ENCODE measurements around the gene OR2A1. TPM values are rescaled to one million over a fixed set of nuclear protein-coding genes. Genes with fewer than 3 reads are reported as not detected.
"Not testable (repeated sequence)": the region's sequence is repeated elsewhere in the genome, so short reads cannot be mapped to it uniquely, and the experiment has no call there.

The OR2A1 gene, protein sequence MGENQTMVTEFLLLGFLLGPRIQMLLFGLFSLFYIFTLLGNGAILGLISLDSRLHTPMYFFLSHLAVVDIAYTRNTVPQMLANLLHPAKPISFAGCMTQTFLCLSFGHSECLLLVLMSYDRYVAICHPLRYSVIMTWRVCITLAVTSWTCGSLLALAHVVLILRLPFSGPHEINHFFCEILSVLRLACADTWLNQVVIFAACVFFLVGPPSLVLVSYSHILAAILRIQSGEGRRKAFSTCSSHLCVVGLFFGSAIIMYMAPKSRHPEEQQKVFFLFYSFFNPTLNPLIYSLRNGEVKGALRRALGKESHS
- total RNA-seq, result under 1 TPM in 3 of 6 donors, not detected in 3; 0.10 to 0.46 (median 0.14) TPM

GRCh38 chr7:144311872-144312469 is at the start of gene OR2A1:
Gene OR2A1 (plus strand): TSS chr7:144312419. CDS start chr7:144318125, 5,706 bp downstream.
- ATAC-seq (ENCODE audit: low FRiP score in 2 of 2); H3K9me3 ChIP-seq; H3K36me3 ChIP-seq; H3K4me1 ChIP-seq; DNase-seq; H3K27me3 ChIP-seq; H3K27ac ChIP-seq; H3K4me3 ChIP-seq: not testable (repeated sequence)
- WGBS, 2 donors, result 92% methylated on average over 2 of the region's 2 CpGs; no CpG with 5 or more reads in 1 of the 2 donors

DNA sequence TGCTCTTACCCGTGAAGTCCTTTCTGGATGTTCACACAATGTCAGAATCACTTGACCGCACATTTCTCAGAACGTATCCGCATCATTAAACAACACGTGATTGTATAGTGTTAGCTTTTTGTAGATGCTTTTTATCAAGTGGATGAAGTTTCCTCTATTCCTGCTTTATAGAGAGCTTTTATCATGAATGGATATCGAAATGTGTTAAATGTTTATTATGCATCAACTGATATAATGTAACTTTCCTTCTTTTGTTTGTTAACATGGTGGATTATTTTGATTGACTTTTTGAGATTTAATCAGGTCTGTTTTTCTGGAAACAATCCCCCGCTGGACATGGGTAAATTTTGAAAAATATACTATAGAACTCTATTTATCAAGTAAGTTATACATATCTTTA is 47.5 kb upstream of the OR2A1 start, which contains the start of gene OR2A7:
TSS of gene OR2A7 (minus strand) at position 101 of the 400 bp plus-strand sequence. CDS start 5,164 bp downstream, outside the sequence.
- not testable (repeated sequence) for H3K36me3 ChIP-seq, H3K4me1 ChIP-seq, H3K27ac ChIP-seq, H3K27me3 ChIP-seq, H3K4me3 ChIP-seq, DNase-seq, H3K9me3 ChIP-seq
- 89 to 93% methylated on average over 5 to 7 of the region's 7 CpGs for WGBS, 2 donors
- peak in 1 of 2 donors; percentile 36 for ATAC-seq (ENCODE audit: low FRiP score in 2 of 2)

DNA sequence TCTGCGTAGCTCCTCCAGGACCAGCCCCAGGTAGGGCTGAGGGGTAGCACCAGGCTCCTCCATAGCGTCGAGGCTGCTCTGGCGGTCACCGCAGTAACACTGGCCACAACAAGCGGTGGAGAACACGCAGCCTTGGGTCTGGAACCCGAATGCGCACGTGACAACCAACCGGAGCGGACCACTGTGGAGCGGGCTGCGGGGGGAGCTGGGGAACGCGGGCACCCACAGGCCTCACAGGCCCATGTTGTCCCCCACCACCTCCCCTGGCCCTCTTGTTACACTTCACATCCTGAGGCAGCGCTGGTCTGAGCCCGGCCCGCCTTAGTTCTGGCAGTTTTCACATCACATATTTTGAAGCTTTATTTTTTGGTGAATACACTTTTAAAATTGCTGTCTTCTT is 43.0 kb upstream of the OR2A1 start, which contains the start of gene CTAGE8:
TSS of gene CTAGE8 (minus strand) at position 101 of the 400 bp plus-strand sequence. CDS start at position 63, 38 bp downstream.
- H3K4me3 ChIP-seq; H3K4me1 ChIP-seq; H3K27me3 ChIP-seq; H3K9me3 ChIP-seq; H3K27ac ChIP-seq; ATAC-seq (ENCODE audit: low FRiP score in 2 of 2); H3K36me3 ChIP-seq; DNase-seq: not testable (repeated sequence)
- WGBS, 2 donors, result 86% methylated on average over 2 of the region's 19 CpGs; no CpG with 5 or more reads in 1 of the 2 donors

DNA sequence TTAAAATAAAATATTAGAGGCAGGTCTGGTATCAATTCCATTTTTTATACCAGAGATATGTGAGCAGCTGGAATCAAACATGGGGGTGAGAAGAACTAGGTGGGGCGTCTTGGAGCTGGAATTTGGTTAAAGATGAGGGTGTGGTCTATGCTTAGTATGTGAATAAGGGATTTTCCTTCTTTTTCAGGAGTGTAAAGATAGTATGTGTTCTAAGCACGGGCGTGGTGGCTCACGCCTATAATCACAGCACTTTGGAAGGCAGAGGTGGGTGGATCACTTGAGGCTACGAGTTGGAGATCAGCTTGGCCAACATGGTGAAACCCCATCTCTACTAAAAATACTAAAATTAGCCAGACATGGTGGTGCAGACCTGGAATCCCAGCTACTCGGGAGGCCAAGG is 36.9 kb upstream of the OR2A1 start:
- WGBS, 2 donors, result 95% methylated on average over 4 of the region's 6 CpGs
- H3K36me3 ChIP-seq; H3K27ac ChIP-seq; H3K4me1 ChIP-seq; H3K4me3 ChIP-seq; ATAC-seq (ENCODE audit: low FRiP score in 2 of 2); H3K27me3 ChIP-seq; H3K9me3 ChIP-seq; DNase-seq: not testable (repeated sequence)

GRCh38 chr7:144280010-144280409 is 32.2 kb upstream of the OR2A1 start:
- not testable (repeated sequence) for H3K36me3 ChIP-seq; DNase-seq; ATAC-seq (ENCODE audit: low FRiP score in 2 of 2); H3K4me3 ChIP-seq; H3K27me3 ChIP-seq; H3K27ac ChIP-seq; H3K9me3 ChIP-seq; H3K4me1 ChIP-seq
- 88 to 96% methylated on average over 3 to 4 of the region's 6 CpGs for WGBS, 2 donors

GRCh38 chr7:144281981-144282380 is 30.2 kb upstream of the OR2A1 start:
- H3K27me3 ChIP-seq, H3K27ac ChIP-seq, H3K4me1 ChIP-seq, H3K36me3 ChIP-seq, H3K9me3 ChIP-seq, DNase-seq, H3K4me3 ChIP-seq: not testable (repeated sequence)
- ATAC-seq (ENCODE audit: low FRiP score in 2 of 2), result peak in 1 of 2 donors; percentile 6
- no CpG with 5 or more reads among the region's 8 CpGs for WGBS, 2 donors

DNA sequence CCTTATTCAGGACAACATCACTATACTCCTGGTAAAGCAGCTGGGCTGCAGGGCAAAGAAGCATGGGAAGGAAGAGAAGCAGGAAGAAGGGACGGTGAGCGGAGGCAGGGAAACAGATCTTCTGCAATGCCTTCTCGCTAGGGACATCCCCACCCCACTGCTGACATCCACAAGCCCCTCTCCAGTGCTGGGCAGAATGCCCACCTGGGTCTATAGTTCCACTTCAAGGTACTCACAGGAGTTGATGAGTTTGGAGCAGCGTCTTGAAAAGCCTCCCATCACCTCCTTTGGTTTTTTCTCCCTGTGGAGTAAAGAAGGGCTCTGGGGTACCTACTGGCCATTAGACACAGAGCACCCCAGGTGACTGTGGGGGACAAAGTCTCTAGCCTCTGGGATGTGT is 29.7 kb upstream of the OR2A1 start:
- not testable (repeated sequence) for H3K4me1 ChIP-seq, H3K27me3 ChIP-seq, H3K4me3 ChIP-seq, H3K36me3 ChIP-seq, H3K9me3 ChIP-seq, DNase-seq, H3K27ac ChIP-seq
- 79 to 80% methylated on average over 2 to 4 of the region's 4 CpGs for whole genome bisulfite sequencing, 2 donors
- ATAC-seq (ENCODE audit: low FRiP score in 2 of 2), result peak in 1 of 2 donors; percentile 8

- not testable (repeated sequence) for H3K27ac ChIP-seq; H3K27me3 ChIP-seq; ATAC-seq (ENCODE audit: low FRiP score in 2 of 2); H3K4me3 ChIP-seq; DNase-seq; H3K9me3 ChIP-seq; H3K4me1 ChIP-seq; H3K36me3 ChIP-seq
- no CpG with 5 or more reads among the region's 6 CpGs for WGBS, 2 donors
Measured at GRCh38 chr7:144283716-144284115, 28.5 kb upstream of the OR2A1 start.

GRCh38 chr7:144287171-144287784 is 24.9 kb upstream of the OR2A1 start:
- ATAC-seq (ENCODE audit: low FRiP score in 2 of 2); DNase-seq; H3K4me3 ChIP-seq; H3K36me3 ChIP-seq; H3K4me1 ChIP-seq; H3K9me3 ChIP-seq; H3K27me3 ChIP-seq; H3K27ac ChIP-seq: not testable (repeated sequence)
- no CpG with 5 or more reads among the region's 3 CpGs for WGBS, 2 donors

DNA sequence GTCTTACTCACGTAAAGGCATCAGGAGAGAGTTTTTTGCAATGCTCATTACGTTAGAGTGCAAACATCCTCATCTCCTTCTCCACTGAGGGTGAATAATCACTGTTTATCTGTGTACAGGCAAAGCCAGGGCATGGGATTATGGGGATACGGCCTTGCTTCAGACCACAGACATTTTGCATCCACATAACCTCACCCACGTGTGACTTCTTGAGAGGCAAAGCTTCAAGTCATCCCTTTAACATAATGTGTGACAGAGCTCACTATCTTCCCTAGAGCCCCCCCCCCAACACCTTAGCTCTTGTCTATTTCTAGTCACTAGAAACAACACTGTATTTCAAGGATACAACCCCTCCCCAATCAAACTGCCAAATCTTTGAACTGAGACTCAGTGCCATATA is 20.6 kb upstream of the OR2A1 start:
- H3K27me3 ChIP-seq; H3K4me3 ChIP-seq; H3K4me1 ChIP-seq; H3K27ac ChIP-seq; H3K36me3 ChIP-seq; H3K9me3 ChIP-seq; ATAC-seq (ENCODE audit: low FRiP score in 2 of 2): not testable (repeated sequence)
- 31 to 71% methylated on average over 2 to 3 of the region's 4 CpGs for WGBS, 2 donors
- DNase-seq, result peak in 1 of 2 donors; percentile 20

DNA sequence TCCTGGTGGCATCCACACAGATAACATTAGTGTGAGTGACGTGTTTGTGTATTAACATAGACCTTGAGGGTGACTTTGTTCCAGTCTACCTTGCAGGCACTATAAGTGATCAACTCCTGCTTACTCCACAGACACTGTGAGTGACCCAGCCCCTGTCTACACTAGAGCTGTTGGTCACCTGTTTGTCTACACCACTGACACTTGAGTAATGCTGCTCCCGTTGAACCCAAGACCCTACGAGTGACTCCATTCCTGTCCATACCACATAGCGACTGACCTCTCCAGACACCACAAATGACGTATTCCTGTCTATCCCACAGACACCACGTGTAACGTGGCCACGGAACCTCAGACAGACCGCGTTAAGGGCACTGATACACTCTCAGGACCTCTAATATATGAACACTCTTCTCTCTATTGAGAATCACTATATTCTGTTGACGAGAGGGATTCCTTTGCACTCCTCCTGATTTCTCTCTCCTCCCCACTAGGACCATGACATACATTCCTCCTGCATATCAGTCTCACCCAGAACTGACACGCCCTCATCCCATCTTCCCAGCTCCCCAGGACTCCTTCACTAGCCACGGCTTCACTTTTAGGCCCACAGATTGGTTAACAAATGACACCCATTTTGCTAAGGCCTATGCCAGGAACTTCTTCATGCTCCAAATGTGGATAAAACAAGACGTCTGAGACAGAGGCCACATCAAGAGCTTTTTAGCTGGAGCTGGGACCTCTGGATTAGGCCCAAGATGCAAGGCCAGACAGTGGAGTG is 19.6 kb upstream of the OR2A1 start:
- H3K27me3 ChIP-seq; H3K36me3 ChIP-seq; H3K4me1 ChIP-seq; ATAC-seq (ENCODE audit: low FRiP score in 2 of 2); DNase-seq; H3K9me3 ChIP-seq; H3K27ac ChIP-seq; H3K4me3 ChIP-seq: not testable (repeated sequence)
- 73 to 96% methylated on average over 3 of the region's 14 CpGs for WGBS, 2 donors

- H3K36me3 ChIP-seq, H3K4me1 ChIP-seq, H3K27me3 ChIP-seq, DNase-seq, H3K9me3 ChIP-seq, H3K27ac ChIP-seq: not testable (repeated sequence)
- no CpG with 5 or more reads among the region's 60 CpGs for WGBS, 2 donors
- peak overlapping the region in 2 of 4 donors; percentile 33 to 36 for H3K4me3 ChIP-seq
- peak; percentile 94 to 98 for ATAC-seq (ENCODE audit: low FRiP score in 2 of 2)
Measured at GRCh38 chr7:144293794-144294499, 18.3 kb upstream of the OR2A1 start.
